Activated T-cell treated with anti-CD3 and anti-CD28 coated beads, Interleukin-2, amount 50 U/mL, for 48 hours (primary cell): ENCODE data around the gene MIA3.
"Not testable (repeated sequence)": the region's sequence is repeated elsewhere in the genome, so short reads cannot be mapped to it uniquely, and the experiment has no call there.

Experiments
- DNase-seq, 2 experiments: peaks; one replicate each; pipeline ENCODE4 v3.0.0-alpha.2; 2020

The MIA3 gene

DNA sequence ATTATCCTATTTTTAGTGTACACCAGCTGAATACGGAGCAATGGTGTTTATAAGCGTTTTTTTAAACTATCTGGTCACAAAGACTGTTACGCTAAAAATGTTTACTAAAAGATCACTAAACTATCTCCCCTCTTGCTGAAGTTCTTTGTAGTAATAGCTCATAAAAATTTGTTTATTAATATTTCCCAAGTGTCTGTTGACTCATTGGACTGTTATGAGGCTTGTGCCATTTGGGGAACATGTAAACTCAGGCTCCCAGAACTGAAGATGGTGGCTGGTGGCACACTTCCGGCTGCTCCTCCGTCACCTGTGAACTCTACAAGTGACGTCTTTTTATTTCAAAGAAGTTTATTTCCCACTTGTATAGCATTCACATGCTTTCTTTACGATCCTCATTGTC is 48.1 kb downstream of the MIA3 start:
- DNase-seq: no peak

DNA sequence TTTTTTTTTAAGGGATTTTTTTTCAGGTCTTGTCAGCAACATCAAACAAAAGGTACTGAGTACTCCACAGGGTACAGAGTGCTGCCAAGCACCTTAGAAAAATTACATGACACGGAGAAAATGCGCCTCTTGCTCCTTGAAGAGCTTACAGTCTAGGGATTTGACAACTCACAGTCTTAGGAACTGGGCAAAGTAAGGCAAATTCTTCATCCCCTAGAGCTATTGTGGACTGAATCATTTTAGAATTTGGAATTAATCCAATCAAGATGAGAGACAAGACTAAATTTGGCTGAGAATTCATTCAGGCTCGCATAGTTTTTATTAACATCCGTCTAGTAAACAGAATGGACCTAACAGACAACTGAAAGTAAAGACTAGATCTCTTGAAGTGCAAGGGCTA is 50.3 kb downstream of the MIA3 start:
- DNase-seq: not testable (repeated sequence)

DNA sequence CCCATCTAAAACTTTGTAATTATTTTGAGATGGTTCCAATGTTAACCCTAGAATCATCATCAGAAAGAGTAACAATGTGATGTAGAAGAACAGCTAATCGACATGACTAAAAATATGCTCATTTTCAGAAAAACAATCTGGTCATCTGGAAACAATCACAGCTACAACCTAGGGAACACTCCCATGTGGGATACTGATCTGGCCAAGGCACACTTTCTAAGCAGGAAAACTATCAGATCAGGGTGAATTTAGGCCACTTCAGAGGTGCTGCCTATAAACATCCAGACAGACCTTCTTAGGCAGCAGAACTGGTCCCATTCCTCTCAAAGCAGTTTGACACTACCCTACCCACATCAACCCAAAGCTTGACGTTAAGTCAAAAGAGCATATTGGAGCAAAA is 51.2 kb downstream of the MIA3 start:
- DNase-seq: not testable (repeated sequence)

GRCh38 chr1:222670110-222670509 is 52.2 kb downstream of the MIA3 start:
- DNase-seq: no peak

DNA sequence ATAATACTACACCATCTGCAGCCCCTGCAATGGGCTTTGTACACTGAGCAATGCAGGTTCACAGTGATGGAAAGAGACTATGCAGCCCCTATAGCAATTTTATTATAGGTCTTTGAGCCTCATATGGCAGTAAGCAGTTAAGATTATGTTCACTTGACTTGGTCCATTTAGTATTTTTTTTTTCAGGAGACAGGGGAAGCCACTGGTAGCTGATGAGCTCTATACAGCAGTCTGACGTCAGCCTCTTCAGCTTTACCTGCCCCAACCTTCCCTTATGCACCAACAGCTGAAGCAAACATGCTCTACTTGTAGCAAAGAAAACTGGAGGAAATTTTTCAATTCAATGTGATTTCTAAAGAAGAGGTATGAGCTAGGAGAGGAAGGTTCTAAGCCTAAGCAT is 62.2 kb downstream of the MIA3 start:
- no peak for DNase-seq

GRCh38 chr1:222691016-222691415 is 73.1 kb downstream of the MIA3 start:
- no peak for DNase-seq

DNA sequence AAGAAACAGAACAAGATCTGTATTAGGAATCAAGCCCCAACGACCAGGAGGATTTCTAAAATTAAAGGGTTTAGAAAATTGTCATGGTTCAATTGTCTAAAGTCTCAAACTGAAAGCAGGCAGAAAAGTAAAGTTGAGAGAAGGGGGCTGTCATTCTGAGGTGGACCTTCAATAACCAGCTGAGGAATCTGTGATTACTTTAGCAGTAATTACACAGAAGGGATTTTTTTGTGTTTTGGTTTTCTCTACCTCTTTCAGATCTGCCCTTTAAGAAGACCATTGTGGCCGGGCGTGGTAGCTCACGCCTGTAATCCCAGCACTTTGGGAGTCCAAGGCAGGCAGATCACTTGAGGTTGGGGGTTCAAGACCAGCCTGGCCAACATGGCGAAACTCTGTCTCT is 77.0 kb downstream of the MIA3 start:
- DNase-seq: no peak

- DNase-seq: no peak
Observed at GRCh38 chr1:222696741-222697140, 78.8 kb downstream of the MIA3 start.

- no peak for DNase-seq
Observed at GRCh38 chr1:222697203-222697602, 79.3 kb downstream of the MIA3 start.

DNA sequence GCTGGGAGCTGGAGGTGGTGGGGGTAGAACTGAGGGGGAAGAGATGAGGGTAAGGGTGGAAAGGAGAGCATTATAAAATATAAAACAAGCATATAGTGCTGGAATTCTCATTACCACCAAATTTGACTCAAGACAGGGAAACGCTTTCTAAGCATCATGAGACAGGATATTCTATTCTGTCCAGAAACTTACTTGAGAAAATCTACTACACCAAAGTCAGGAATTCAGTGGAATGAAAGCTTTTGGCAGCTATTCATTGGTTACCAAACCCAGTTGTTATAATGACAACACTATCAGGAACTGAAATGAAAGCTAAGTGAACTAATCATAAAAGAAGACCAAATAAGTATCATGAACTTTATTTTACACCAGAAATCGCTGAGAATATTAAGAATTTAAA is 79.9 kb downstream of the MIA3 start:
- no peak for DNase-seq

GRCh38 chr1:222702210-222702609 is 84.3 kb downstream of the MIA3 start:
- no peak for DNase-seq

- DNase-seq: no peak
Observed at GRCh38 chr1:222704260-222704659, 86.4 kb downstream of the MIA3 start.

DNA sequence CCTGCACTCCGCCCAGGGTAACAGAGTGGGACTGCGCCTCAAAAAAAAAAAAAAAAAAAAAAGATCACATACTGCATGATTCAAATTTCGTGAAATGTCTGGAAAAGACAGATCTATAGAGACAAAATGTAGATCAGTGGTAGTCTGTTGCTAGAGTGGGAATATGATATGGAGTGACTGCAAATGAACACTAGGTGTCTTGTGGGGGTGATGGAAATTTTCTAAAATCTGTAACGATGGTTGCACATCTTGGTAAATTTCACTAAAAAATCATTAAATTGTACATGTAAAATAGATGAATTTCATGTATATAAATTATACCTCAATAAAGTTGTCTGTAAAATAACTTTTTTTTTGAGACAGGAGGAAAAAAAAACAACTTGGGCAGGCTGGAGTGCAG is 88.9 kb downstream of the MIA3 start:
- no peak for DNase-seq

- DNase-seq: no peak
Observed at GRCh38 chr1:222709700-222710153, 91.8 kb downstream of the MIA3 start.

DNA sequence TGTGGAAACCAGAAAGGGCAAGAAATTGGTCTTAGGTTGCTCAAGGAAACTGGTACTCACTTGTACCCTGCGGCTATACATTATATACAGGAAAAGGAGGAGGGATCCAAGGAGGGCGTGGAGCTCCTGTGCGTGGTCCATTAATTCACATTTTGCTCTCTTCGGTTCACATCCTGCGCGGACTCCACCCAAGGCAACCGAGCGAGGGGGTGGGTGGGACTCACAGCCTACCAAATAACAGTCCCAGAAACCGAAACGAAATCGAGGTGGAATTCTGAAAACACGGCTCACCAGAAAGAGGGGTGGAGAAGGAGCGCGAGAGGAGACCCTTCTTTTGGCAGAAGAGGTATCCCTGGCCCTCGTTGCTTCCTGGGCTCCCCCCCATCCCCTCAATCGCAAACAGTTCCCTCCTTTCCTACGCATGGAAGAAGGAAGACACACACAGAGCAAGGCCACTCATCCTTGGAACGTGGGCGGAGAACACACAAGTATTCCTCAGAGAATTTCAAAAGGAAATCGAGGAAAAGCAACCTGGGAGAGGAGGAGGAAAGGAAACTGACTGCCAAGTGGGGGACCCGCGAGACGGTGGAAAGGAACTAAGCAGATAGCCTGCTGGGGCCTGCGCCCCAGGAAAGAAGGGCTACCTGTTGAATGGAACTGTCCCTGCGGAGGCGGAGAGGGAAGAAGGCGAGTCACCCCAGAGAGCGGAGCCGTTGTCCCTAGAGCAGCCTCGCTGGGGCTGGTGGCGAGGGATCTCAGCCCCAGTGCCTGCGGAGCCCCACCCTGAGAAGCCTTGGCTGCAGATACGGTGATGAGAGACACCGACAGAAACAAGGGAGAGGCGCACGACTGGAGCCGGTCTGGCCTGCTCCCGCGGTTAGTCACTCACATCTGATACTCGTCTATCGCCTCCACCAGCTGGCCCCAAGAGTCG is 93.7 kb downstream of the MIA3 start:
- peak; percentile 69 to 72 for DNase-seq

- DNase-seq: peak; percentile 98
Observed at GRCh38 chr1:222712253-222713090, 94.6 kb downstream of the MIA3 start, which contains the start of the genes AIDA and BROX. TSS of gene AIDA (minus strand) at chr1:222712491. CDS start at chr1:222712317, 174 bp downstream. TSS of gene BROX (plus strand) at chr1:222712564. CDS start at chr1:222715700, 3,136 bp downstream.

DNA sequence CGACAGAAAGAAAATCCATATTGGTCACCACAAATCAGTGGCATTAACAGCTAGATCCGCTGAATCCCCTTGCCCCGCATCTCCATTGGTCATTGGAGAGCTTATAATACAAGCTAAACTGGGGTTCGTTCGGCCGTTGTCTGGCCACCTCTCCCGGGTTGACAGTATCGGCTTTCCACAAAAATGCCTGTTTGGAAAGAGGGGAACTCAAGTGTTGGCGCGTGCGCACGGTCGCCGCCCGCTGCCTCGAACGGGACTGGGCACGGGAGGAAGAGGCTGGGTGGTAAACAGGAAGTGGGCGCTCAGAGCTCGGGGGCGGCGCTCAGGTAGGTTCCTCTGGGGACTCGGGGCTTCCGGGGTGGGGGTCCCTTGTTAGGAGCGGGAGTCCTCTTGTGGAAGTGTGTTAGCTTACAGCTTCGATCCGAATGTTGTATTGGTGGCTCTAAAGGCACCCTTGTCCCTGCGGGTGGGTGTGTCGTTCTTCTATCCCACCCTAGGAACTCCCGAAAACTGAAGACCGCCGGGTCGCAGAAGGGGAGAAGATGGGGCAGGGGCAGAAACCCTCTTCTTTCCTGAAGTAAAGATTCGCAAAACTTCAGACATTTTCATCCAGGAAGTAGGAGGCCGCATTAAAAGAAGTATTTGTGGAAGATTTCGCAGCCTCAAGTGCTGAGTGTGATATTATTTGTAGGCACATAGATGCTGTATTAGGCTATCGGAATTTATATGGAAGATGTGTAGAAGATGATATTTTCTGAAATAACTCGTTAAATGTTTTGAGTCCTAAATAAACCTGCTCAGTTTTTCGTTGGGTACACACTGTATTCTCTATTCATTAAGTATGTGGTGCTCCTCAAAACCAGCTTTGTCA is 95.4 kb downstream of the MIA3 start:
- DNase-seq: peak; percentile 87 to 89

DNA sequence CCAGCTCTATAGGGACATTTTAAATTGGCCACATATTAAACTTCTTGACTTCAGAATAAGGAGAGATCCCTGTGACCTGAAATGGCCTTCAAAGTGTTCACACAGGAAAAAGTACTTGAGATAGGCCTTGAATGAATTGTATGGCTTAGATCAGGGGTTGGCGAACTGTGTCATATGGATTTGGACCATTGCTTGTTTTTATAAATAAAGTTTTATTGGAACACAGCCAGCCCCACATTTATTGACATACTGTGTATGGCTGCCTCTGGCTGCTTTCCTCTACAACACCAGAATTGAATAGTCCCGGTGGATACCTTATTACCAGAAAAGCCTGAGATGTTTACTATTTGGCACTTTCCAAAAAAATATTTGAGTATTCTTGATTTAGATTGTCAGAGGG is 98.5 kb downstream of the MIA3 start:
- DNase-seq: no peak
